ENCODE results near the gene RPUSD1. TPM values are rescaled to one million over a fixed set of nuclear protein-coding genes. Genes with fewer than 3 reads are reported as not detected.

The RPUSD1 gene
- total RNA-seq, 1 donor from 2014 or later = 14.2 TPM

DNA sequence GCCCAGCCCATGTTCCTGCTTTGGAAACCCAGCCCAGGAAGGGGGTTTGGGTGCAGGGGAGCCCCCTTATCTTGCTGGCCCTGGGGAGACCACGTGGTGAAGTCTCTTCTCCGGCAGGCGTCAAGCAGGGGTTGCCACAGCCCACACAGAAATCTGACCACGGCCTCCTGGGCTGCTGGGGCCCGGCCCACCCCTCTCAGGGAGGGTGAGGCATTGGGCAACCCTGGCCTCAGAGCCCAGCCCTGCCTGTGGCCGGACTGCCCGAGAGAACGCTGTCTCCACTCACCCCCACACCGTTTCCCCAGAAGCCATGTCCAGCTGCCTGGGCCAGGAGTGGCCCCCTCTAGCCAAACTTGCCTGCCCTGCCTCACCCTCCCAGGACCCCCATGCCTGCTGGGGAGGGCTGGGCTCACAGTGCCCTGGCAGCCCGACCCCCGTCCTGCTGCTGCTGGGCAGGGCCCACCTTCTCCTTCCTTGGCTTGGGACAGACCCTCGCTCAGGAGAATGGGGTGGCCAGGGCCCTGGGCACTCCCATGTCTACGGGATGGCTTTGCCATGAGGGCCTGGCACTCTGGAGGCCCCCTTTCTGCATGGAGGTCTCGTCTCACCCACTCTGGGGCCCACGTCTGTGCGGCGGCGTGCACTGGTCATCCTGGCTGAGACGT, 6.7 kb downstream of the RPUSD1 start:
- no peak for DNase-seq
- TF ChIP-seq, protein P1, sequence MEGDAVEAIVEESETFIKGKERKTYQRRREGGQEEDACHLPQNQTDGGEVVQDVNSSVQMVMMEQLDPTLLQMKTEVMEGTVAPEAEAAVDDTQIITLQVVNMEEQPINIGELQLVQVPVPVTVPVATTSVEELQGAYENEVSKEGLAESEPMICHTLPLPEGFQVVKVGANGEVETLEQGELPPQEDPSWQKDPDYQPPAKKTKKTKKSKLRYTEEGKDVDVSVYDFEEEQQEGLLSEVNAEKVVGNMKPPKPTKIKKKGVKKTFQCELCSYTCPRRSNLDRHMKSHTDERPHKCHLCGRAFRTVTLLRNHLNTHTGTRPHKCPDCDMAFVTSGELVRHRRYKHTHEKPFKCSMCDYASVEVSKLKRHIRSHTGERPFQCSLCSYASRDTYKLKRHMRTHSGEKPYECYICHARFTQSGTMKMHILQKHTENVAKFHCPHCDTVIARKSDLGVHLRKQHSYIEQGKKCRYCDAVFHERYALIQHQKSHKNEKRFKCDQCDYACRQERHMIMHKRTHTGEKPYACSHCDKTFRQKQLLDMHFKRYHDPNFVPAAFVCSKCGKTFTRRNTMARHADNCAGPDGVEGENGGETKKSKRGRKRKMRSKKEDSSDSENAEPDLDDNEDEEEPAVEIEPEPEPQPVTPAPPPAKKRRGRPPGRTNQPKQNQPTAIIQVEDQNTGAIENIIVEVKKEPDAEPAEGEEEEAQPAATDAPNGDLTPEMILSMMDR (IDR thresholded peaks at IDR 0.05) = no peak
- H3K27me3 ChIP-seq = peaks cover 26% of the 10 kb centered on the region

DNA sequence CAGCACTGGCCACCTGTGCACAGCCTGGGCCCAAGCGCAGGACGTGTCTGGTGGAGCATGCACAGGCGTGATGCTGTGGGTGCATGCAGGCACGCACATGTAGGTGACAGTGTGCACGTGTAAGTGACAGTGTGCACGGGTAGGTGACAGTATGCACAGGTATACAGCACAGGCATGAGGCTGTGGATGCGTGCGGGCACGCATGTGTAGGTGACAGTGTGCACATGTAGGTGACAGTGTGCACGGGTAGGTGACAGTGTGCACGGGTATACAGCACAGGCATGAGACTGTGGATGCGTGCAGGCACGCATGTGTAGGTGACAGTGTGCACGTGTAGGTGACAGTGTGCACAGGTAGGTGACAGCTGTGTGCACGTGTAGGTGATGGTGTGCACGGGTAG, 7.9 kb downstream of the RPUSD1 start:
- Histone ChIP-seq H3K27ac (no peak overlapping the region), H3K9me3 (no peaks in the 10 kb centered on the region), H3K36me3 (no peaks in the 10 kb centered on the region), H3K27me3 (peaks cover 26% of the 10 kb centered on the region), H3K4me1 (no peaks in the 10 kb centered on the region), H3K4me3 (no peak overlapping the region)
- DNase-seq = no peak
- intact Hi-C loops (cut with DNase I) = loop anchor here (10.0 kb wide), 1 partner anchor 65 kb away; the partner anchor contains the start of gene METRN
- TF ChIP-seq, protein P1 (IDR thresholded peaks at IDR 0.05) = no peak
- ATAC-seq = no peak

More for the DNA sequence above, 6.7 kb downstream of the RPUSD1 start:
- no peaks in the 10 kb centered on the region for H3K4me1 ChIP-seq
- H3K27ac ChIP-seq = no peak overlapping the region
- ATAC-seq = no peak
- H3K36me3 ChIP-seq = no peaks in the 10 kb centered on the region
- intact Hi-C loops (cut with DNase I) = loop anchor here (10.0 kb wide), 1 partner anchor 67 kb away; the partner anchor contains the start of gene METRN
- H3K9me3 ChIP-seq = no peaks in the 10 kb centered on the region
- H3K4me3 ChIP-seq = no peak overlapping the region

DNA sequence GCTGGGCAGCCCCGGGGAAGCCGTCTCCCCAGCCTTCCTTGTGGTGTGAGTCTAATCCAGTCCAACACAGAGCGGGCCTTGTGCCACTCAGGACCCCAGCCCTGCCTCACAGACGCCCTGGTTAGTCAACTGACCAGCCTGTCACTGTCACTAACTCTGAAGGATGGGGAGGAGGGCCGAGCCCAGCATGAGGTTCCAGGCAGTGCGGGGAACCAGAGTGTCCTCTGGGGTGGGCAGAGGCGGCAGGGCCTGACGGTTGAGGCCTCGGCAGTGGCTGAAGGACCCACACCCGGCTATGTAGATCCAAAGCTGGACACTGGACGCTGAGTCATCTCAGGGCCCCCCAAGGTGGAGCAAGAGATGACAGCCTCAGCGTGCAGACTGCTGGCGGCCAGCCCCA, 8.6 kb downstream of the RPUSD1 start:
- Histone ChIP-seq H3K4me1 (no peaks in the 10 kb centered on the region), H3K9me3 (no peaks in the 10 kb centered on the region), H3K4me3 (no peak overlapping the region), H3K27me3 (peaks cover 26% of the 10 kb centered on the region), H3K27ac (no peak overlapping the region), H3K36me3 (no peaks in the 10 kb centered on the region)
- no peak for DNase-seq
- ATAC-seq = no peak
- intact Hi-C loops (cut with DNase I) = no loop called here
- TF ChIP-seq, protein P1 (IDR thresholded peaks at IDR 0.05) = no peak

DNA sequence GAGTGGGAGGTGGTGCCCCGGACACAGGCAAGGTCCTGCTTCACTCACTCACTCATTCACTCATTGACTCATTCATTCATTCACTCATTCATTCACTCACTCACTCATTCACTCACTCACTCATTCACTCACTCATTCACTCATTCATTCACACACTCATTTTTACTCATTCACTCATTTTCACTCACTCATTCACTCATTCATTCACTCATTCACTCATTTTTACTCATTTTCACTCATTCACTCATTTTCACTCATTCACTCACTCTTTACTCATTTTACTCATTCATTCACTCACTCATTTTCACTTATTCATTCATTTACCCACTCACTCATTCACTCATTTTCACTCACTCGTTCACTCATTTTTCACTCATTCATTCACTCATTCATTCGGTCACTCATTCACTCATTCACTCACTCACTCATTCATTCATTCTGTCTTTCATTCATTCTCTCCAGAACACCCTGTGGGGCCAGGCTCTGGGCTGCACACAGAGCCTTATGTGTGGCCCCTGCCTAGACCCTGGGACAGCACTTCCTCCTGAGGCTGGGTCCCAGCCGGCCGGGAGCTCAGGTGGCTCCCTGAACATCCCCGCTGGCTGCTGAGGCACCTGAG, 9.2 kb downstream of the RPUSD1 start:
- Histone ChIP-seq H3K27me3 (peaks cover 26% of the 10 kb centered on the region), H3K36me3 (no peaks in the 10 kb centered on the region), H3K4me3 (no peak overlapping the region), H3K4me1 (no peaks in the 10 kb centered on the region), H3K27ac (no peak overlapping the region), H3K9me3 (no peaks in the 10 kb centered on the region)
- TF ChIP-seq, protein P1 (IDR thresholded peaks at IDR 0.05) = no peak
- intact Hi-C loops (cut with DNase I) = no loop called here
- no peak for ATAC-seq
- DNase-seq = no peak

DNA sequence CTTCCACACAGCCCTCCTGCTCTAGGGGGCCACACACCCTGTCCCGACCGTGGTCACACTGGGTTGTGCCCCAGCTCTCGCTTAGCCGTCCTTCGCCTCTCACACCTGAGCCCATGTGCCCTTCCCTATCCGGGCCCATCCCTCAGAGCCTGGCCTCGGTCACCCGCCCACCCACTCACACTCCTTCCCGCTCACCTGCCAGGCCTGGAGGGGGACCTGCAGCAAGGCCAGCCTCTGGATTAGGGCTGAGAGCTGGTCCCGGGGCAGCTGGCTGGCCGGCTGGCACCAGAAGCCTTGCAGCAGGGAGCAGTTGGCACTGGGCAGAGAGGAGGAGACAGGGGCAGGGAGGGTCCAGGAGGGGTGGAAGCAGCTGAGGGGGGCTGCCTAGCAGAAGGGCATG, 9.7 kb downstream of the RPUSD1 start:
- peaks cover 23% of the 10 kb centered on the region for H3K27me3 ChIP-seq
- no peak for DNase-seq
- TF ChIP-seq, protein P1 (IDR thresholded peaks at IDR 0.05) = no peak

More for the DNA sequence above, 9.7 kb downstream of the RPUSD1 start:
- H3K36me3 ChIP-seq = no peaks in the 10 kb centered on the region
- no peaks in the 10 kb centered on the region for H3K9me3 ChIP-seq
- H3K27ac ChIP-seq = no peak overlapping the region
- ATAC-seq = no peak
- intact Hi-C loops (cut with DNase I) = no loop called here
- no peak overlapping the region for H3K4me3 ChIP-seq
- no peaks in the 10 kb centered on the region for H3K4me1 ChIP-seq
